ENCODE results near the gene PAQR3. TPM values are rescaled to one million over a fixed set of nuclear protein-coding genes. Genes with fewer than 3 reads are reported as not detected.

Gene PAQR3
- total and polyA plus RNA-seq, 9 of the 15 experiments (the other 6 are each of a cell fraction or from before 2014, with no cell fraction given), result 10.7 to 77.1 (median 31.6) TPM

- no peaks in the 10 kb centered on the region for H4K20me1 ChIP-seq (replicated peaks; ENCODE audit: control insufficient read depth, insufficient read depth, low read length)
- FAIRE-seq (peak; percentile 75), ATAC-seq (no peak; the same call in 2 of the 3 replicates), DNase-seq (ENCODE audit: extremely low read depth in 1 of 4, low spot score in 3 of 4) (no peak)
- H2AFZ ChIP-seq (ENCODE audit: low read depth, low read length), result no peak overlapping the region; the same call in 1 of the 2 replicates
- no peak overlapping the region for H3K27ac ChIP-seq (ENCODE audit: extremely low read depth, low read depth, low read length)
- H3K4me1 ChIP-seq (replicated peaks in 1 of 2; ENCODE audit: control insufficient read depth in 2 of 2, insufficient read depth in 2 of 2, low read length in 2 of 2), result no peaks in the 10 kb centered on the region; a peak in 1 of 5 replicates
- no peaks in the 10 kb centered on the region for H3K9me1 ChIP-seq (ENCODE audit: control insufficient read depth, insufficient read depth, low read length)
- 62% methylated on average over 3 of the region's 3 CpGs for WGBS (ENCODE audit: insufficient coverage, low coverage, missing lambda C conversion rate)
- CTCF ChIA-PET (ENCODE audit: low intra/inter-chr PET ratio), result no interaction called here
- no peaks in the 10 kb centered on the region for H3K79me2 ChIP-seq (ENCODE audit: control insufficient read depth, insufficient read depth, low read length)
- POLR2A ChIA-PET, result interaction anchor here (0.6 kb wide), 1 partner anchor 33 kb away, joined by 3 read pairs; no protein-coding TSS in a partner anchor
- no peak overlapping the region for H3K9ac ChIP-seq (ENCODE audit: insufficient read depth in 1 of 2, low read depth in 2 of 2, low read length in 2 of 2)
- in situ Hi-C loops (cut with MboI), result loop anchor here (5.0 kb wide), 1 partner anchor 1392 kb away; the partner anchor contains the start of gene CFAP299
- H3K27me3 ChIP-seq (ENCODE audit: control insufficient read depth in 2 of 2, insufficient read depth in 2 of 2, low read length in 2 of 2), result no peaks in the 10 kb centered on the region
- intact Hi-C loops (cut with micrococcal nuclease), result loop anchor here (10.0 kb wide), 1 partner anchor 991 kb away; no protein-coding TSS in a partner anchor
- no peak overlapping the region for H3K4me3 ChIP-seq
- no TSS peak for BruUV-seq (replicated peaks)
- H3K4me2 ChIP-seq (ENCODE audit: insufficient read depth, low read length), result no peak overlapping the region
- no peaks in the 10 kb centered on the region for H3K9me3 ChIP-seq (replicated peaks; ENCODE audit: control insufficient read depth, insufficient read depth, low read depth, low read length)
- H3K36me3 ChIP-seq (ENCODE audit: control insufficient read depth, insufficient read depth, low read length), result no peaks in the 10 kb centered on the region
- TF ChIP-seq TRIM24 (IDR thresholded peaks at IDR 0.05) (0 out of 4 replicates have a peak, but pooled peaks of 1 of the 2 experiments have one; percentile 12), MYBL2 (IDR thresholded peaks at IDR 0.05; ENCODE audit: low read depth) (0 out of 2 replicates have a peak, but pooled peaks have one; percentile 28), MYBL2 (CRISPR knock-in tag; IDR thresholded peaks at IDR 0.05; ENCODE audit: borderline replicate concordance) (no peak), CC2D1A (IDR thresholded peaks at IDR 0.05) (peak; percentile 57; the same call in 1 of the 2 replicates), REST (IDR thresholded peaks at IDR 0.05; ENCODE audit: borderline replicate concordance) (no peak), REST (CRISPR knock-in tag; IDR thresholded peaks at IDR 0.05; ENCODE audit: low read depth) (no peak), FOXM1 (IDR thresholded peaks at IDR 0.05; ENCODE audit: low read depth) (0 out of 2 replicates have a peak, but pooled peaks have one; percentile 40), FOXM1 (CRISPR knock-in tag; IDR thresholded peaks at IDR 0.05; ENCODE audit: low read depth) (no peak), MCM5 (IDR thresholded peaks at IDR 0.05; ENCODE audit: low read depth) (no peak), CHAMP1 (IDR thresholded peaks at IDR 0.05) (0 out of 2 replicates have a peak, but pooled peaks have one; percentile 26), CBFA2T3 (IDR thresholded peaks at IDR 0.05) (peak; percentile 33; the same call in 1 of the 2 replicates)
These were observed 6.5 kb upstream of the PAQR3 start for GRCh38 chr4:78945651-78946179.

Measured in K562 (cell line).